GM21367 (cell line): ENCODE data around the gene RRAS2.
"Not testable (repeated sequence)": the region's sequence is repeated elsewhere in the genome, so short reads cannot be mapped to it uniquely, and the experiment has no call there.

Experiments
- ATAC-seq: cut with Tn5 transposase; IDR thresholded peaks from one replicate; pipeline ENCODE4 v1.9.1; 2021; ENCODE audit not compliant: unreplicated experiment

The RRAS2 gene

DNA sequence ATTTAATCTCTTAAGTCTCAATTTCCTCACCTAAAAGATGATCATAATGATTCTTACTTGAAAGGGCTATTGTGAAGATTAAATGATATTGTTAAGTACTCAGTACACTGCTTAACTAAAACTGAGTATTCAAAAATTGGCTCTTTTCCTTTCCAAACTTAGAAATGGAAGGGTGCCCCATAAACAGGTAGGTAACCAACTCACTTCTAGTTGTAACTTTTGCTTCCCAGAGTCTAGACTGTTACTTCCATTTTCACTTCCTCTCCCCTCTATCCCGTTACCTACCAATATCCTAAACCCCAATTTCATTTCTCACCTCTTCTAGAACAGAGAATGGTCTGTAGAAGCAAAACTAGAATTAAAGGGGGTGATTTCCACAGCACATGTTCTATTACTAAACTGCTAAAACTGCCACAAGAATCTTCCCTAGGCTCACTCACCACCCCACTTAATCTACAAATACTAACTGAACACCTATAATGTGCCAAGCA is 50.0 kb downstream of the RRAS2 start:
- ATAC-seq: peak; percentile 38

DNA sequence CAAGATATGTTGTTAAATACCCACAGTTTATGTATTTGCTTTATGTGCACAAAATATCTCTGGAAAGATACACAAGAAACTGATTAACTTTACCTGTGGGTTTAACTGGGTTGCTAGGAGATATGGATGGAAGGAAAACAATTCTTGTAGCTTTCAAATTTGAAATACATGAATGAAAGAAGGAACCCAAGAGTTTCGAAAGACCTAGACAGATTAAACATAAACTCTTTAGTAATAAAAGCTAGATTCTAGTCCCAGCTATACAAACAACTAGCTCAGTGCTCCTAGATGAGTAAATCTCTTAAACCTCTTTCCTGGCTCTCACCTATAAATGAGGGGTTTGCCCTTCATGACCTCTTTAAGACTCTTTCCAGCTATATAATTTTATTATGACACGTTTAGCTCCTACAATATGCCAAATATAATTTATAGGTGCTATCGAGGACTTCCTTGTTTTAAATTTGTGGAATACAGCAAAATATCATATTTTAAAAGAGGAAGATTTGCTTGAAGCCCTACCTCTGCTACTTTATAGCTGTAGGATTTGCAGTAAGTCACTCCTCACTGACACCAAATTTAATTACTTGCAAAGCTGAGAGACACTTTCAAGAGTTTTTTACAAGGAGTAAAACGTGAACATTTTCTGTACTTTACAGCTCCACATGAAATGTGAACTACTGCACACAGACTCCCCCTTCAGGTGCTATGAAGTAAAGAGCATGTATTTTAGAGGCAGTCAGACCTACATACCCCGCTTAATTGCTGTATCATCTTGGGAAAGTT is 50.7 kb downstream of the RRAS2 start:
- peak; percentile 40 for ATAC-seq

DNA sequence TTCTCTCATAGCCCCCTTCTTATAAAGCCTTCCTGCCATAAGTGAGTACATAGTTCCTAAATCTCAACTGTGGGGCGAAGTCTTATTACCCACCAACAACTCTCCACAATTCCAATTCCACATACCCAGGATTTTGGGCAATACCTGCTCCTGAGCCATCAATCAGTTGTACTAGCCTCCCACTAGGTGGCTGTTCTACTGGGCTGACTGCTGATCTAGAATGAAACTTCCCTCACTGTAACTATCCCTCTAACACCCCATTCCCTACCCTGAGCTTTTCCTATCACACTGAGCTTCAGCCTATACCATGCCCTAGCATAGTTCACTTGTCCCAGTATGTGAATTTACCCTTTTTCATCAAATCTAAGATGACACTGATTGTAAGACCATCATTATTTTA is 52.5 kb downstream of the RRAS2 start:
- ATAC-seq: no peak

GRCh38 chr11:14305649-14306048 is 53.3 kb downstream of the RRAS2 start:
- no peak for ATAC-seq

DNA sequence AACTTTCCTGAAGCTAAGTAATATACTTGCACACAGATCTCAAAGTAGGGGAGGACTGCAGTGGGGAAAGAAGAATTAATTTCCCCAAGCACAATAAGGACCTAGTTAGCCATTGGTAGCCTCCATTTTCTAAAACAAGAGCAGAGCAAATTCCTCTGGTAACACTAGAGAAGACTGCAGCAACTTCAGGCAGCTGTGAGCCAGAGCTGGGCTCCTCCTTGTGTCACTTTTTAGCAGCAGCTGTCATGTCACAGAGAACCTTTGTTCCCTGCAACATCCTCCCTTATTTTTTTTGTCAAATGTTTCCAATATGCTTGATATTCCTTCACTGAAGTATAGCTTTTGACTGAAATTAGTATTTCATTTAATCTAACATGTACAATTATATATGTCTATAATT is 54.4 kb downstream of the RRAS2 start:
- ATAC-seq: no peak

- peak; percentile 80 for ATAC-seq
These were observed 58.2 kb downstream of the RRAS2 start for GRCh38 chr11:14300661-14301304.

- no peak for ATAC-seq
These were observed 59.1 kb downstream of the RRAS2 start for GRCh38 chr11:14299921-14300320.

DNA sequence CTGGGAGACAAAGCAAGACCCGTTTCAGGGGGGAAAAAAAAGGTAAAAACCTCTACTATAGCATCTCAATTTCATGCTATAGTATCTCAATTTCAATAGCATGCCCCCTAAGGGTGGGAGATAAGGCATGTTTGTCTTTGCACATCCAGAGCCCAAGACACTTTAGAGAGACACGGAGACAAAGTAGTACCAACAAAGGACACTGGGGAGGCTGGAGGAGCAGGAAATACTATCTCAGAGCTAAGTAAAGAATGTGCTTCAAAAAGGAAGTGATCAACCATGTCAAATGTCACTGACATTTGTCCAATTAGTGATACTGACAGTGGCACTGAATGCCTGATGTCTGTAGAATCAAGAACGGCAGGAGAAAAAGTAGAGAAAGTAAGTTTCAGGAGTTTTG is 68.6 kb downstream of the RRAS2 start:
- ATAC-seq: no peak

GRCh38 chr11:14288189-14288935 is 70.6 kb downstream of the RRAS2 start:
- no peak for ATAC-seq

DNA sequence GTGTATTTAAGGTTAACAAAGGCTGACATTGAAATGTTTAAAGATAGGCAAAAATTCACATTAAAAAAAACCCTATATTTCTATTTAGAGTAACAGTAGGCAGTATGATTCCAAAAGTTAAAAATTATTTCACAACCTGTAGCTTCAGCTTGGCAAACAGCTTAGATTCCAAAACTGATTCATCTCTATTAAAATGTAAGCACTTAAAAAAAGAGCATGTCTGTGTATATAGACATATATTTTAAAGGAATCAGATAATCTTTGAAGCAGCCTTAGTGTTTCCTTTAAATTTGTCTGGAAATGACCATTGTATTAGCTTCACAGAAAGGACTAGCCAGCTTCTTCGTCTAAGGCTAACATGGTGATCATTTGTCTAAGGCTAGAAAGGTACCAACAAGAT is 80.1 kb downstream of the RRAS2 start:
- ATAC-seq: not testable (repeated sequence)

DNA sequence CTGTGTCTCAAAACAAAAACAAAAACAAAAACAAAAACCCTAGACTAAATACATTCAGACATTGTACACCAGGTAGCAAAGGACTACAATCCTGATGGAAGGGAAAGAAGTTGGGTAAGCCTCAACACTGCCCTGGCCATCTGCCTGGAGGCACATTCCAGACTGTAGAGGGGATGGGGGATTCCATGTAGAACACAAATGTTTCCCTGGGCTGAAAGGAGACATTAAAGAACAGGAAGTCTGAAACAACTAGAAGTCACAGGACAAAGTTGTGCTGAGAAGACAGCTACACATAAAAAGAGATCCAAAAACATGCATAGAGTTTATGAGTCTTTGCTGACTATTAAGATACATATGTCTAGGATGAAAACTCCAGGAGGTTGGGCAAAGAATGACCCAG is 83.9 kb downstream of the RRAS2 start:
- no peak for ATAC-seq

DNA sequence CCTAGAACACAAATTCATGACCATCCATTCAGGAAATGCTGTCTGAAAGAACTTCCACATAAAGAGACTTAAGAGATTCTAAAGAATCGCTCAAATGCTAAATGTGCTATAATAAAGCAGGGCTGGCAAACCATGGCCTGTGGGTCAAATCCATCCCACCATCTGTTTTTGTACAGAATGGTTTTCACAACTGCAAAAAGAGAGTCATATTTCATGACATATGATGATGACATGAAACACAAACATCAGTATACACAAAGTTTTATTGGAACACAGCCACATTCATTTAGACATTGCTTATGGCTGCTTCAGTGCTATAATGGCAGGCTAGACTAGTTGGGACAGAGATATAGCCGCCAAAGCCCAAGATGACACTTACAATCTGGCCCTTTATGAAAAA is 85.1 kb downstream of the RRAS2 start:
- no peak for ATAC-seq

GRCh38 chr11:14270690-14271542 is 88.1 kb downstream of the RRAS2 start:
- ATAC-seq: peak; percentile 64

GRCh38 chr11:14269692-14270573 is 89.0 kb downstream of the RRAS2 start:
- ATAC-seq: no peak

DNA sequence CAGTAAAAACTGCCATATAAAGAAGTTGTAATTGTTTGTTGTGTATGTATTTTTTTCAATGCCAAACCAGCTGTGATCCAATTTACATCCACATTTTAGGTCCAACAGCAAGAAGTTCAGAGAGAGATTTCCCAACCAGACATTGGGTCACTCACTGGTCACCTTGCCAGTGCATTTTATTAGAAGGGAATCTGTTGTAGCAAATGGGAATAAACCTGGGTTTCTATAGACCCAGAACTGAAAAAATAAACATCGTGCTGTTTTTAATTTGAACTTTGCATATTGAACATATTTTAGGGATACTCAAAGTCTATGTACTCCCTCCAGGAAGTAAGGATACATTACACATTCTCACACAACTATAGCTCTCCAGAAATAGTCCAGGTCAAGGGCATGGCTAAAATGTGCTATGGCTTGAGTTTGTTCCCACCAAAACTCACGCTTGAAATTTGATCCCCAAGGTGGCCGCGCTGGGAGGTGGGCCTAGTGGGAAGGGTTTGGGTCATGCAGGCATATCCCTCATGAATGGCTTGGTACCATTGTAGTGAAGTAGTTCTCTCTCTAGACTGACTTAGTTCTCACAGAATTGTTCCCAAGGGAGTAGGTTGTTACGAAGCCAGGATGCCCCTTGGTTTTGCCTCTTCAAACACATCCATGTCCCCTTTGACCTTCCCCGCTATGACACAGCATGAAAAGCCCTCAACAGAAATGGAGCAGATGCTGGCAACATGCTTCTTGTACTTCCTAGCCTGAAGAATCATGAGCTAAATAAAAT is 90.9 kb downstream of the RRAS2 start:
- no peak for ATAC-seq

GRCh38 chr11:14266622-14267021 is 92.4 kb downstream of the RRAS2 start:
- no peak for ATAC-seq

DNA sequence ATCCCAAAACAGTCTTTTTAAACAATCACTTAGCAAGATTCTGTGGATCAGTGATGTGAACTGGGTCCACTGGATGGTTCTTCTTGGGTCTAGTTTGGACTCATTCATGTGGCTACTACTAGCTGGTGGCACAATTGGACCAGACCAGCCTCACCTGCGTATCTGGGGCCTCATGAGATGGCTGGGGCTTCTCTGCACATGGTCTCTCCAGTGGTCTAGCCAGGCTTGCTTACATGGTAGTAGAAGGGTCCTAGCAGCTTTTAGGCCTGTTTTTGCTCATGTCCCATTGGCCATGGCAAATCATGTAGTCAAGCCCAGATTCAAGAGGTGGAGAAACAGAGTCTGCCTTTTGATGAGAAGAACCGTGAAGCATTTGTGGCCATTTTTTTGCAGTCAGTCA is 94.0 kb downstream of the RRAS2 start:
- ATAC-seq: no peak

GRCh38 chr11:14262271-14262846 is 96.6 kb downstream of the RRAS2 start:
- ATAC-seq: no peak

GRCh38 chr11:14261066-14261465 is 97.9 kb downstream of the RRAS2 start:
- ATAC-seq: no peak
